ENCODE measurements around the gene FIBP.

GRCh38 chr11:65886826-65887722, 1.2 kb downstream of the FIBP start:
- no peak for TF ChIP-seq CTCF (conservative IDR thresholded peaks at IDR 0.05)
- TF ChIP-seq EZH2 (IDR thresholded peaks at IDR 0.05; ENCODE audit: low read depth): no peak

Data from PC-9 (cell line).